ENCODE data around the gene ALG14.
"Not testable (repeated sequence)": the region's sequence is repeated elsewhere in the genome, so short reads cannot be mapped to it uniquely, and the experiment has no call there.

Gene ALG14

DNA sequence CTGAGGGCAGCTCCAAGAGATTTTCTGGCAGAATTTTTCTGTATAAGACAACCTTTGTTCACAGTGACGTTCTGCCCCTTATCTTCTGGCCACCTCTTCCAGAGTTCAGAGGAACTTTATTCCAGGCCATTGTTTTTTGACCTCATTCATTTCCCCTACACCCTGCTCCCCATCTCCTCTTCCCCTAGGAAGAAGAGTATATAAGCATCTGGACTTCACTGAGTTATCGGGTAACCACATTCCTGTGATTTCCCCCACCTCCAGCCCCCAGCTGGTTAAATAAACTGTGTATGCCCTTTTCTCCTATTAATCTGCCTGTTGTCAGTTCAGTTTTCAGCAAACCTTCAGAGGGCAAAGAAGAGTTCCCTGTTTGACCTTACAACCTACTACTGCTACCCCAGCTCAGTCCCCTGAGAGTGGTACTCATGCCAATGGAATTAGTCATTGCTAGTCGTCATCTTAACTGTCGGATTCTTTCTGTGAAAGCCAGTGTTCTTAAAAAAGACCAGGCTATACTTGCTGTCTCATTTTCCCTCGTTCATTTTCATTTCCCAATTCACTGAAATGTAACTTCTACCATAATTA, 14.3 kb upstream of the ALG14 start:
- no peak for DNase-seq (ENCODE audit: low read depth)

DNA sequence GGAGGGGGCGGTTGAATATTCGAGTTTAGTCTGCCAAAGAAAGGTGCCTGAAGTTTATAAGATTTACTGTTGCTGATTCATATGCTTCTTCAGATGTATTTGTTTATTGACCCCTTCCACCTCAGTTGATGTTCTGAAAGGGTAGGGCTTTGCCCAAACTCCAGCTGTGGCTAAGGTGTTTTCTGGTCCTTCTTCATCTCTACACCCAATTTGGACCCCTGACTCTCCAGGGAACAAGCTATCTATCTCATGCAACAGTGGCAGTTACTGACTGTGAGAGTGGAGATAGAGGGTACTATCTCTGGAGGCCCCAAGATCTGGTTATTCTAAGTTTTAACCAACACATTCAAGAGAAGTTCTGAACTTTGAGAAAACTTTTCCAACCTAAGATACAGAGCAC, 12.6 kb upstream of the ALG14 start:
- no peak for DNase-seq (ENCODE audit: low read depth)

DNA sequence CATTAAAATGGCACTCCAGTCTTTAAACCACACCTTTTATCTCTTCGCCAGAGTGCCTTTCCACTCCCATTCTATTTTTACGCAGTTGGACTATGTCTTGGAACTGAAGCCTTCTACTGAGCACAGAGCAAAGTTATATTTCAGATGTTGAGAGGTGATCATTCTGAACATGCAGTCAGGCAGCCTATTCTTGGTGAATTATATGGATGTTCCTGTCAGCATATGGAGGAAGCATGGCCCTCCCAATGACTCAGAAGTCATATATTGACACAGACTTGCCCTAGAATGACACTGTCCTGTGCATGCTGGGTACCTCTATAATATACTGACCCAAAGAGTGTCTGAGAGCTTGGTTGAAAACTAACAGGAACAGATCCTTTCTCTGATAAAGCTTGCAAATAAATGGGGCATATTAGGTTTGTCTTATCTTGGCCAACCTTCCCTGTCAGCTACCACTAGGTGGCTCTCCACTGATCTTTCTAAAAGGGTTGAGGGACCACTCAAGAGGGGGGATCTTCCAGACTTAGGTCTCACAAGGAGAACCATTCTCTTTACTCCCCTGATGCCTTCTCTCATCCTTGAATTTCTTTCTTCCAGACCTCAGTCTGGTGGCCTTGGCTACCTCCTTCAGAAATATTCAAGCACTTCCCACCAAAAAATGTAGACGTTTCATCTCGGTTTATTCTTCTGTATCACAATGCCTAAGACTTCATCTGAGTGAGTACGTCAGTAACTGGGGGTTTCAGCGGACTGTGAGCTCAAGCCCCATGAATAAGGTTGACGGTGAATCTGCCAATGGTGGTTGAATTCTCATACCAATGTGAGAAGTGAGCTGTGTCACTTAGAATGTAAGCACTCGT, 11.8 kb upstream of the ALG14 start:
- DNase-seq (ENCODE audit: low read depth) = no peak

DNA sequence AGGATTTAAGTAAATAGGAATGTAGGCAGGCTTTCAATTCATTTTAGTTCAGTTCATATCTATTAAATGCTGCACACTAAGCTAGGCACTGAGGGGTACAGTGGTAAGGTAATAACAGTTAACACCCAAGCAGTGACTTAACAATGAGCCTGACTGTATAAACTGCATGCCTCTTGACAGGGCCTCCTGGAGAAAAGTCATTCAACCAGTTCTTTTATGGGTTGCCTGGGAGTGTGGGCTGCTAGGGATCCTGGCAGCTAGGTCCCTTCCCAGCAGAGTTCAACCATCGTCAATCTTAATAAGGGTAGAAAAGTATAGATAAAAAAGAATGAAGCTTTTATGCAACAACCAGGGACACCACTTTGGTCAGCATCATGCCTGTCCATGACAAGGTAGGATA, 8.1 kb upstream of the ALG14 start:
- DNase-seq (ENCODE audit: low read depth) = no peak

DNA sequence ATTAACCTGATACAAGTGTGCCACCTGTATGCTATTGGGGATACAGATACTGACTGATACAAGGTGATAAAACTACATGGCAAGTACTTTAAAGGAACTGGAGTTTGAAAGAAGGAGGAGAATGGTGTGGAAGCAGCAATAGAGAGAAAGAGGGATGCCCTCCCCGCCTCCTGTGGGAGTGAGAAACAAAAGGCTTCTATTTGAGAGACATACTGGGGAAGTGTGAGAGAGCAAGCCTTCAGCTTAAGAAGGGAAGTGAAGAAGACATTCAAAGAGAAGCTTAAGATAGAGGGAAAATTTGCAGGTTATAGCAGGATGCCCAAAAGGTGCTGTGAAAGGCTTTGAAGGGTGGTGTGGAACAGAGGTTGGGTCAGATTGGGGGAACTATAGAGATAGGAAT, 7.7 kb upstream of the ALG14 start:
- no peak for DNase-seq (ENCODE audit: low read depth)

DNA sequence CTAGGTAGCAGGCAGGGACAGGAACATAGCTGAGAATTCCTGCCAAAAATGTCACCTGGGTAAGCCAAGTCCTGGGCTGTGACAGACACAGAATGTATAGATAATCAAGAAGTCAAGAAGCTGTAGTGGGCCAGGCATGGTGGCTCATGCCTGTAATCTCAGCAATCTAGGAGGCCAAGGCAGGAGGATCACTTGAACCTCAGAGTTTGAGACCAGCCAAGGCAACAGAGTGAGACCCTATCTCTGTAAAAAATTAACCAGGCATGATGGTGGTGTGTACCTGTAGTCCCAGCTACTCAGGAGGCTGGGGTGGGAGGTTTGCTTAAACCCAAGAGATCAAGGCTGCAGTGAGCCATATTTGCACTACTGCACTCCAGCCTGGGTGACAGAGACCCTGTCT, 3.3 kb upstream of the ALG14 start:
- no peak for DNase-seq (ENCODE audit: low read depth)

DNA sequence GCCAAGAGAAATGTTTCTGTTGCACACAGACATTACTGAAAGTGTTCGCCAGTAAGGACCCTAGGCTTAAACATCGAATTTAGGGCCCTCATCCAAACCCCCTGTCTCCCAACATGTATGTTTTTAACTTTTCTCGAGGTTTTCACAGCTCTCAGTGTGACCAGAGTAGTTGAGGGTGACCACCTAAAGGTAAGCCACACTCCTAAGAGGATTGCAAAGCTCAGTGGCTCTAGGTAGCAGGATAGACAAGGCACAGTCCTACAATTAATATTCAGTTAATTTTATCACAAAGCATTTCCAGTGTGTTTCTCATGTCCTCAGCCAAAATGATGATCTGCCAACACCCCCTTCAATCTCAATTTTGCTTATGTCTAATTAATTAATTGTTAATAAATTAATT, 695 bp upstream of the ALG14 start:
- DNase-seq (ENCODE audit: low read depth) = no peak

DNA sequence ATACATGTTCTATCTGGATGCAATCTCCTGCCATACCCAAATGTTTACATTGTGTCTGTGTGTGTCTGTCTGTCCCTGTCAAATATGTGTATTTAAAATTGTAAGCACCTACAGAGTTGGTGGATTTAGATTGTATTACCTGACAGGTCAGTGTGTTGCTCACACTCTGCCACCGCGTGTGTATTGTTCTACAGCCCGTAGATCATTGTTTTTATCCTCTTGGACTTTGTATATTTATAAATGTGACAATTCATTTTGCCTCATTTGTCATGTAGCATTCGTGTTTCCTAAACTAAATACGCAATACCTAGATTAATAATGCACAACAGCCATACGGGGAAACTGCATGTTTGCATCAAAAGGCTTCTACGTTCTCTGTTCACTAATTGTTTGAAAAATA, 634 bp downstream of the ALG14 start:
- DNase-seq (ENCODE audit: low read depth) = no peak

DNA sequence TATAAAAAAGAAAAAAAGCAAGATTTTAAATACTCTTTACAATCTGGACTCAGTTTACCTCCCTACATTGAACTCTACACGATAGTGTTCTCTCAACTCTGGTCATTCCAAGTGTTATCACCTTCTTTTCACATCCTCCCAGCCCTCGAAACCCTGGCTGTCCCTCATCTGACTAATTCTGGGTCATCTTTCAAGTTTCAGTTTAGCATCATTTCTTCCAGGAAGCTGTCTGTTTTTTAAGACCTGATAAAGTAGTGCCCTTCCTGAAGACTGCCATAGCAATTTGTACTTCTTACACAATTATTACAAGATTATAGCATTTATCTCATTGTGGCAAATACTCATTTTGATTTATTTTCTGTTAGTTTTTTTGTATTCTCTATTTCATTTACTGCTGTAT, 1.2 kb downstream of the ALG14 start:
- DNase-seq (ENCODE audit: low read depth) = no peak

DNA sequence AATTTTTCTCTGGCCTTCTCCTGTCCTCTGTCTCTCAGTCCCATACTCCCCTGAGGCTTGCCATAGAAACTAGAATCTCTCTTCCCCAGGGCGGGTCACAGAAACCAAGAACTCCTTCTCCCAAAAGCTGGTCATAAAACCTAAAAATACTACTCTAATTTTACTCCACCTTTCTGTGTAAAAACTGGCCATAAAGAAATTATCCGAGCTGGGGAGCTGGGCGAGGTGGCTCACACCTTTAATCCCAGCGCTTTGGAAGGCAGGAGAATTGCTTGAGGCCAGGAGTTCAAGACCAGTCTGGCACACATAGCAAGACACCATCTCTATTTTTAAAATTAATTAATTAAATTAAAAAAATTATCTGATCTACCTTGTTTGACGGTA, 3.0 kb downstream of the ALG14 start:
- no peak for DNase-seq (ENCODE audit: low read depth)

DNA sequence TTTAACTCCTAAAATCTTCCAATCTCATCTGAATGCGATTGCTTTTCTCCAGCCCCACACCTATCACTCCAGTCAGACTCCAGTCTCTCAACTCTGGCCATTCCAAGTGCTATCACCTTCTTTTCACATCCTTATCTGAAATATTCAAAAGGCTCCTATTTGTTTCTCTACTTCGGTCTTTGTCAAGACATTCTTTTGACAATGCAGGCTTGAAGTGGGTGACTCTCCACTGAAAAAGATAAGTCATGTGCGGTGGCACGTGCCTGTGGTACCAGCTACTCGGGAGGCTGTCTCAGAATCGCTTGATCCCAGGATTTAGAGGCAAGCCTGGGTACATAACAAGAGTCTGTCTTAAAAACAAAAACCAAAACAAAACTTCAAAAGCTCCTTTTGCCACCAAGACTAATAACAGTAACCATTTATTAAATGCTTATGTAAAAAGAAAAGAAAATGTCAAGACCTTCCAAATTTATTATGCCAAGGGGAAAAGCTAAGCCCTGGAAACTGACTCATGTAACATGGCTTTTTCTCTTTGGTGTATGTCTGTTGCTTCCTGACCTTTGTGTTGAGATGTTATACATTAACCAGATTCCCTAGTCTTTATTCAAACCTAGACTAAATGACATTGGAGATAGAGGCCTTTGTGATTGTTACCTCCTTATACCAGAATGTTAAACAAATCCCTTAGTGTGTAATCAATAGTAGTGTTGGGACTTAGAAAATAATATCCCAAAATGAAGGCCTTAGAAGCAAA, 3.6 kb downstream of the ALG14 start:
- no peak for DNase-seq (ENCODE audit: low read depth)

DNA sequence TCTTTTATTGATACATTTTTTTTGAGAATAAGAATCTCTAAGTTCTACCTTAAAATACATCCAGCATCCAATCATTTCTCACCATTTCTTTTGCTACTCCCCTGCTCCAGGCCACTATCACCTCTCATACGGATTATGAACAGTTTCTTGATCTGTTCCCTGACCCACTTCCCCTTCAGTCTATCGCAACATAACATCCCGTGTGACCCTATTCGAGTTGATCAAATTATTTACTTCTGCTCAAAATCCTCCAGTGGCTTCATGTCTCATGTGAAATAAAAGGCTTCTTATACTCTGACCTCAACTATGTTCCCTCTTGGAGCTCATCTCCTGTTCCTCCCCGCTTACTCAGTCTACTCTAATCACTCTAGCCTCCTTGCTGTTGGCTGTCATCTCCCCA, 5.2 kb downstream of the ALG14 start:
- DNase-seq (ENCODE audit: low read depth) = no peak

DNA sequence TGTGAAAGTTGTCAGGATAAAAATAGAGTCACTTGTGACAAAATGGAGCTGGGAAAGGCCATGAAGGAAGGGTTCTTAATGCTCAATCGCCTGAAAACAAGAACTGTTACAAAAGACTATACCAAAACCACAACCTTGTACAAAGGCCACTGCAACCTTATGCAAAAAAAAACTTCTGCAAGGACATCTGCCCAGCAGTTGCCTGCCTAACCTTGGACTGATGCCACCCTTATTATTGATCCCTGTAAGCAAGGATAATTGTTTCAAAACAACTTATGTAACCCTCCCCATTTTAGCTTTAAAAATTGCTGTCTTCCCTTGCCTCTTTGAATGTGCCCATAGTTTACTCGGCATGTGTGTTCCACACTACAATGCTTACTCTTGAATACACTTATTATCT, 5.7 kb downstream of the ALG14 start:
- DNase-seq (ENCODE audit: low read depth) = no peak

DNA sequence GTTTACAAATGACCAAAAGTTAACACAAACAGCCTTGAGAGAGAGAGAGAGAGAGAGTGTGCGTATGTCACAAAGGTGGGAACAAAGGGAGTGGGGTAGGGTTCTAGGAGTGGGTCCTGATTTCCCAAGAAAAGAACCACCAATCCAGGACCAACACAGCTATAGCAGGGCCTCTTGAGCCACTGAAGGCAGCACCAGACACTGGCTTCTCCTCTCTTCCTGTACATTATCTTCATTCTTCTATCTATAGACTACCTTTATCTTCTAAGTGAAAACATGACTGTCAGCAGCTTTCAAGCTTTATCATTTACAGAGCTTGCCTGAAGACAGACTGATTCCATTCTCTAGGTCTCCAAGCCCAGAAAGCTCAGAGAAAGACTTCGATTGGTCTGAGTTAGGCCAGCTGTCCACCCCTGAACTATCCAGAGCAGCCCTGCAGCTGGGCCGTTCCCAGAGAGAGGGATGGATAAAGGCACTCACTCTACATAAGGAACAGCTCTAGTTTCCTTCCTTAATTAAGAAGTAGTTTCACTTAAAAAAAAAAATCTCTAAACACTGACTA, 11.2 kb downstream of the ALG14 start:
- DNase-seq (ENCODE audit: low read depth) = no peak

DNA sequence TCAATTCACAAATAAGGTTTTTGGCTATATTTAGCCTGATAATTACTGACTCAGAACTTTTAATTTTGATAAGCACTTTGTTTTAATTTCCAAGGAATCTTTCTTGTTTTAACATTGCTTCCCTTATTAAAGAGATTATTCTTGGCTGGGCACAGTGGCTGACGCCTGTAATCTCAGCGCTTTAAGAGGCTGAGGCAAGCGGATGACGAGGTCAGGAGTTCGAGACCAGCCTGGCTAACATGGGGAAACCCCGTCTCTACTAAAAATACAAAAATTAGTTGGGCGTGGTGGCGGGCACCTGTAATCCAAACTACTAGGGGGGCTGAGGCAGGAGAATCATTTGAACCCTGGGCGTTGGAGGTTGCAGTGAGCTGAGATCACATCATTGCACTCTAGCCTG, 13.8 kb downstream of the ALG14 start:
- no peak for DNase-seq (ENCODE audit: low read depth)

DNA sequence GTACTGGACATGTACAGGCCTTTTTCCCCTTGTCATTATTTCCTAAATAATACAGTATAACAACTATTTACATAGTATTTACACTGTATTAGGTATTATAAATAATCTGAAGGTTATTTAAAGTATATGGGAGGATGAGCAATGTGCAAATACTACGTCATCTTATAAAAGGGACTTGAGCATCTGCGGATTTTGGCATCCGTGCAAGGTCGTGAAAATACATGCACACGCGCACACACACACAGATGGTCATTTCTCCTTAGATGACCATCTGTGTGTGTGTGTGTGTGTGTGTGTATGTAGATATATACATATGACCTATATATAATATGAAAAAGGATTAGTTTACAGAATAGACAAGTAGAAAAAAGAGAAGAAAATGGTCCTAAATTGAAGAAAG, 15.4 kb downstream of the ALG14 start:
- no peak for DNase-seq (ENCODE audit: low read depth)

DNA sequence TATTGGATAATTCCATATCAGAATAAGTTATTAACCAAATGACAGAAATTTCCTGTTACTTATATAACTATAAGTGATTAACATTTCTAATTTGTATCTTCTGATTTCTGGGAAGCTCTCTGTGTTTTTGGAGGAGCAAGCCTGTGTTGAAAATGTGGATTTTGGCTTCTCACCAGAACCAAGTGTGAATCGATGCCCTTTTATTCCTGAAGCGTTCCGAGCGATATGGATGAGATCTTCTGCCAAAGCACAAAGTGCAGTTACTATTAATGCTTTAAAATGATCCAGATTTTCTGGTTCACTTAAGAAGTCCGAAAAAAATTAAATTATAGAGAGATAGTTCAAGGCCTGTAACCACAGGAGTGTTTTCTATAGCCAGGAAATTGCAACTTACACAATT, 22.8 kb downstream of the ALG14 start:
- DNase-seq (ENCODE audit: low read depth) = no peak

DNA sequence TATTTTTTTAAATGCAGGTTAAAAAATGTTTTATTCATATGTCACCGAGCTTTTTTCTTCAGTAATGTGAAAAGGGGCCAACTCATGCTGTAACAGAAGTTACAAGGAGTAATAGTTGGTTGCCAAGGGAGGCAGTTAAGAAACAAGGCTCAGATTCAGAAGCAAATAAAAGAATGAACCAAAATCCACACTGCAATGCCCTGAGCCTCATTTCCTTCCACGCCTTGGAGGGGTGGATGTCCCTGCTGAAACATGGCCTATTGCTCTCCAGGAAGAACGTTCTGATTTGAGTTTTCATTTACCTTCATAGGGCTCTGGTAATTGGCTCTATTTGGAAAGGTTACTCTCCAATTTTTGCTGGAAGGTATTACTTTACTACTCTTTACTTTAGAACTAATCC, 24.4 kb downstream of the ALG14 start:
- no peak for DNase-seq (ENCODE audit: low read depth)

DNA sequence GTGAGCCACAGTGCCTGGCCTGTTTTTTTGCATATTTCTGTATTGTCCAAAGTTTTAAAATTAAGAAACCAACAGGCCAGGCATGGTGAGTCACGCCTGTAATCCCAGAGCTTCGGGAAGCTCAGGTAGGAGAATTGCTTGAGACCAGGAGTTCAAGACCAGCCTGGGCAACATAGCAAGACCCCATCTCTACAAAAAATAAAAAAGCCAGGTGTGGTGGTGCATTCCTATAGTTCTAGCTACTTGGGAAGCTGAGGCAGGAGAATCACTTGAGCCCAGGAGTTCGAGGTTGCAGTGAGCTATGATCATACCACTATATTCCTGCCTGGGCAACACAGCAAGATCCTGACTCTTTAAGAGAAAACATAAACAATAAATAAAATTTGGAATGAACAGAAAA, 25.1 kb downstream of the ALG14 start:
- not testable (repeated sequence) for DNase-seq (ENCODE audit: low read depth)

DNA sequence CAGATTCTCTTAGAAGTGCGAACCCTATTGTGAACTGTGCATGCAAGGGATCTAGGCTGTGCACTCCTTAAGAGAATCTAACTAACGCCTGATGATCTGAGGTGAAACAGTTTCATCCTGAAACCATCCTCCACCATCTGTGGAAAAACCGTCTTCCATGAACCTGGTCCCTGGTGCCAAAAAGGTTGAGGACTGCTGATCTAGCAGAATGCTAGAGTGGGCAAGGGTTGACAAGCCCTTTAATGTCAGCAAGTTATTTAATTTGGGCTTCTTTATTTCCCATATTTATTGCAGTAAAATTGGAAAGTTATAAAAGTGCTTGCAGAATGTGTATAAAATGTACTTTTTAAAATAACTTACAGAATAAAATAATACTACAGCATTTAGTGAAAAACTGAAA, 26.4 kb downstream of the ALG14 start:
- DNase-seq (ENCODE audit: low read depth) = no peak

DNA sequence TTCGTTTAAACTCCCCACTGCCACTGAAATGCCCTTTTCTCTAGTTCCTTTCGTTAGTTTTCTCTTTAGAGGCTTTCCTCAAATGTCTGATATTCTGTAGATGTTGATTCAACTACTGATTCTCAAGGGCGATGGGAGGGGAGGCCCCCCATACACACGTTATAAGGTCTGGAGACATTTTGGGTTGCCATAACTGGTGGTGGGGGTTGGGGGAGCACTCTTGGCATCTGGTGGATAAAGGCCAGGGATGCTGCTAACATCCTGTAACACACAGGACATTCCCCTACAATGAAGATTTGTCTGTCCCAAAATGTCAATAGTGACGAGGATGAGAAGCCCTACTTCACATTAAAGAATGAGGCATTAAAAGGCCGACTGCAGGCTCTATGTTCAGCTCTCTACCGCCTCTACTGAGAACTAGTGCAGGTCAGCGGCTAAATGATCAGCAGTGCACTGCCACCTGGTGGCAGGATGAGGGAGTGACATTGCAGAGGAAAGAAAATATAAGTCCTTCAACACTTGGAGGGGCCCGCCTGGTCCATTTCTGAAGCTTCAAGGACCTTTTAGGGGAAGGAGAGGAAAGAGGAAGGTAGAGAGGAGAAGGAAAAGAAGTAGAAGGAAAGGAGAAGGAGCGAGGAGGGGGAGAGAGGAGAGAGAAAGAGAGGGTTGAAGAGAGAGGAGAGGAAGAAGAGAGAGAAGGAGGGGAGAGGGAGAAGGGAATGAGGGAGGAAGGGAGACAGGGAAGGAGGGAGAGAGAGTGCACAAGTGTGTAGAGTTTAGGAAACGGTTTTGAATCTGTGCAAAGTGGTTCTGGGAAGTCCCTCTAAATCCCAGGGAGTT, 29.4 kb downstream of the ALG14 start:
- peak; percentile 25 for DNase-seq (ENCODE audit: low read depth)

DNA sequence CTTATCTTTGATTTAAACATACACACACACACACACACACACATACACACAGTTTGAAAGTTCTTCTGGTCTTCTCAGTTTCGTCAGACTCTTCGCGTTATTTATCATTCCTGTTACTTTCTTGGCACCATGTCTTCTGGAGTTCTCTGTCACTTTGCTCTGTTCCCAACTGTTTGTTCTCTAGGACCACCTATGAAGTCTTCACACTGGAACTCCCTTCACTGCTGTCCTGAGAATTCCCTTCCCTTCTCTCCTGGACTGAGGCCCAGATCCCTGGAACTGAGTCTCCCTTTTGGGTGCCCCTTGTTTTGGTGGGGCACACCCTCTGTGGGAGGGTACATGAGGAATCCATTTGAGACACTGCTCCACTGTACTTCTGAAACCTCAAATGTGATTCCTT, 30.5 kb downstream of the ALG14 start:
- DNase-seq (ENCODE audit: low read depth) = no peak
